B cell (primary cell): ENCODE results near the gene UBASH3B.

Experiments
- EZH2 ChIP-seq: IDR thresholded peaks from 2 replicates; pipeline ENCODE4 v1.6.1; 2012; ENCODE audit warnings: borderline replicate concordance, low read depth, mild to moderate bottlenecking, moderate library complexity, low read length; ENCODE audit not compliant: insufficient read depth, poor library complexity, severe bottlenecking
- TF ChIP-seq, protein P1 (sequence below): fragments of 200-600 bp; IDR thresholded peaks from one replicate; pipeline ENCODE4 v1.8.0; 2022; ENCODE audit warnings: antibody characterized with exemption, mild to moderate bottlenecking

DNA sequence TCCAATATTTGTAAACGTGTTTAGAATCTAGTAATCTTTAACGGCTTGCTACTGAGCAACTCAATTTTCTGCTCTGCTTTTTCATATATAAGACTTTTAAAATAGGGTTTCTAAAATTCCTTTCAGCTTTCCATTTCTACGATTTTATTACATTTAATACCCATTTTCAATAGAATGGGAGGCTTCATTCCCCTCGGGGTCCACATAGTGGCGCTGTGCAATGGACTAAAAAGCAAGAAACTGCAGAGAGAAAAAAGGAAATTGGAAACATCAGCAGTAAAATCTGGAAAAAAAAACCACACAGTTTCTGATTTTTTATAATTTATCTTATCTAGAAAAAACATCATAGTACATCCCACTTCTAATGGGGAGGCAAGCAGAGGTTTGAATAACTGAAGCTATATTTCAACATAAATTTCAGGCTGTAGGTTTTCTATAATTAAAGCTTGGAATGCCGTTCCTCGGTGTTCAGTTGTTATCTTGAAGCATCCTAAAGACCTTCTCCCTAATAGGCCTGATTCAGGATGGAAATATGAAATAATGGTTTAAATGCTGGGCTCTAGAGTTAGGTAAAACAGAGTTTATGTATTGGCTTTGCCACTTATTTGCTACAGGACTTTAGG lies 208.3 kb downstream of the UBASH3B start:
- no peak for TF ChIP-seq EZH2
- TF ChIP-seq, protein P1, sequence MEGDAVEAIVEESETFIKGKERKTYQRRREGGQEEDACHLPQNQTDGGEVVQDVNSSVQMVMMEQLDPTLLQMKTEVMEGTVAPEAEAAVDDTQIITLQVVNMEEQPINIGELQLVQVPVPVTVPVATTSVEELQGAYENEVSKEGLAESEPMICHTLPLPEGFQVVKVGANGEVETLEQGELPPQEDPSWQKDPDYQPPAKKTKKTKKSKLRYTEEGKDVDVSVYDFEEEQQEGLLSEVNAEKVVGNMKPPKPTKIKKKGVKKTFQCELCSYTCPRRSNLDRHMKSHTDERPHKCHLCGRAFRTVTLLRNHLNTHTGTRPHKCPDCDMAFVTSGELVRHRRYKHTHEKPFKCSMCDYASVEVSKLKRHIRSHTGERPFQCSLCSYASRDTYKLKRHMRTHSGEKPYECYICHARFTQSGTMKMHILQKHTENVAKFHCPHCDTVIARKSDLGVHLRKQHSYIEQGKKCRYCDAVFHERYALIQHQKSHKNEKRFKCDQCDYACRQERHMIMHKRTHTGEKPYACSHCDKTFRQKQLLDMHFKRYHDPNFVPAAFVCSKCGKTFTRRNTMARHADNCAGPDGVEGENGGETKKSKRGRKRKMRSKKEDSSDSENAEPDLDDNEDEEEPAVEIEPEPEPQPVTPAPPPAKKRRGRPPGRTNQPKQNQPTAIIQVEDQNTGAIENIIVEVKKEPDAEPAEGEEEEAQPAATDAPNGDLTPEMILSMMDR, result peak; percentile 94
